Raji (cell line): ENCODE measurements around the gene IL23R.

Experiments used
- POLR2A ChIP-seq: IDR thresholded peaks from 2 replicates; pipeline ENCODE4 v1.6.1; 2011; ENCODE audit warnings: low read depth, low read length, control low read depth; ENCODE audit not compliant: insufficient read depth

IL23R gene

DNA sequence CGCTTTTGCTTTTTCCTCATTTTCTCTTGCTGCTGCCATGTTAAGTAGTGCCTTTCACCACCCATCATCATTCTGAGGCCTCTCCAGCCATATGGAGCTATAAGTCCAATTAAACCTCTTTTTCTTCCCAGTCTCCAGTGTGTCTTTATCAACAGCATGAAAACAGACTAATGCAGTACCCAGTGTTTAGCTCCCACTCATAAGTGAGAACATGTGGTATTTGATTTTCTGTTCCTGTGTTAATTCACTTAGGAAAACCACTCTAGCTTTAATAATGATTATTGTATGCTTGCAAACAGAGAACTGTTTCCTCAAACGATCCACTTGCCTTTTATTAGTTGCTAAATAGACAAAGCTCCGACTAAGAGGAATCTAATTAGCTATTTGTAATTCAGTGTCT is 43.3 kb downstream of the IL23R start:
- no peak for TF ChIP-seq POLR2A

DNA sequence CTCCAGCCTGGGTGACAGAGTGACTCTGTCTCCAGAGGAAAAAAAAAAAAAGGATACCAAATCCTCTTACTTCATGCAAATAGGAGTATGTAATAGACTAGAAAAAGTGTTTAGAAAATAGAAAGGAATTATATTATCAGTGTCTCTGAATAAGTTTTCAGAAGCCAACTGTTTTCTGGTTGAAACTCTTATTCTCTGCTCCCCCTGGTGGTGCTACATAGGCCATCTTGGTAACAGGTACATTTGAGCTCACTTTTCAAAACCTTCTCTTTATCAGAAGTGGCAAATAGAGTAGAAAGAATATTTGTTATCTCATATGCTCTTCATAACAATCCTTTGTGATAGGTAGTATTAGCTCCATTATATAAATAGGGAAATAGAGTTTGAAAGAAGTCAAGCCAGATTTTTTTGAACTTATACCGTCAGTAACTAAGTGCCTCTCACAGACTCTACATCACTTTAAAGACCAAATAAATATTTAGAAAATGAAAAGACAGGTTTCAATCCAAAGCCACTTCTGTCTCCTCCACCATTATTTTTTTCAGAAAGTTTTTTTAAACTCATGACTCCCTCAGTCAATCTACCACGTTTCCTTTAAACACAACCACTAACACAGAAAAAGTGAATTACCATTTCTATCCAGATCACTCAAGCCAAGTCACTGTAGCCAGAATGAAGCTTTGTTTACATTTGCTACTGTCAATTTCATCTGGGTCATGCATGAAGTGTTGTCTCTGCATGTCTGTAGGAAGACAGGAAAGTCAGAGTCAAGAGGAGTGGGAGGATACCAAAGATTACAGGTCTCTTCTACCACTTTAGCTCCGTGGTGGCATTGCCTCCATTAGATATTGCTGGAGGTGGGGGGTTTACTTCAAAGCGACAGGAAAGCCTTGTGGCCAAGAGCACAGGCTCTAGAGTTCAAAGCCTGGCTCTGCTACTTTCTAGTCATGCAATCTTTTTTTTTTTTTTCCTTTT is 45.6 kb downstream of the IL23R start:
- TF ChIP-seq POLR2A = no peak

DNA sequence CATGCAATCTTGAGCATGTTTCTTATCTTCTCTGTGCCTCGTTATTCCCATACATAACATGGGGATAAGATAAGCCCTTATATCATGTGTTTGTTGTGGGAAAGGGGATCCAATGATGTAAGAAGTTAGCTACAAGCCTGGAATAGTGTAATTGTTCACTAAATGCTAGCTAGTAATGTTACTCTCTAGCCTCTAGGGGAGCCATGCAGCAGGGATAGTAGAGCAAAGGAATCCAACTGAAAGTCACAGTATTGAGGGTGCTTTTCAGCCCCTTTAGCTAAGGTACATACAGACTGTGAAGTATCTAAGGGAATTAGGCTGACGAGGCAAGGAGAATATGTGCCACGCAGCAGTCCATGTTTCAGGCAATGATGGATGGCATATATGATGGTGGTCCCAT is 46.9 kb downstream of the IL23R start:
- no peak for TF ChIP-seq POLR2A

DNA sequence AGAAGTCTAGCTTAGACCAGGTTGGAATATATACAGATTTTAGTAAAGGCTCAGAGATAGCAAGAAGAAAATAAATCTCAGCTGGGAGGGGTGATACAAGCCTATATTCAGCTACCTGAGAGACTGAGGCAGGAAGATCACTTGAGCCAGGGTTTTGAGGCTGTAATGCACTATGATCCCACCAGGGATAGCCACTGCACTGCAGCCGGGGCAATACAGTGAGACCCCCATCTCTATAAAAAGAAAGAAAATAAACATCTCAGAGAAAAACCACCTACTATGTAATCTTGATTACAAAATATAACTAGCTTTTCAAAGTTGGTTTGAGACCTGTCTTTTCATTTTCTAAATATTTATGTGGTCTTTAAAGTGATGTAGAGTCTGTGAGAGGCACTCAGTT is 47.7 kb downstream of the IL23R start:
- no peak for TF ChIP-seq POLR2A

DNA sequence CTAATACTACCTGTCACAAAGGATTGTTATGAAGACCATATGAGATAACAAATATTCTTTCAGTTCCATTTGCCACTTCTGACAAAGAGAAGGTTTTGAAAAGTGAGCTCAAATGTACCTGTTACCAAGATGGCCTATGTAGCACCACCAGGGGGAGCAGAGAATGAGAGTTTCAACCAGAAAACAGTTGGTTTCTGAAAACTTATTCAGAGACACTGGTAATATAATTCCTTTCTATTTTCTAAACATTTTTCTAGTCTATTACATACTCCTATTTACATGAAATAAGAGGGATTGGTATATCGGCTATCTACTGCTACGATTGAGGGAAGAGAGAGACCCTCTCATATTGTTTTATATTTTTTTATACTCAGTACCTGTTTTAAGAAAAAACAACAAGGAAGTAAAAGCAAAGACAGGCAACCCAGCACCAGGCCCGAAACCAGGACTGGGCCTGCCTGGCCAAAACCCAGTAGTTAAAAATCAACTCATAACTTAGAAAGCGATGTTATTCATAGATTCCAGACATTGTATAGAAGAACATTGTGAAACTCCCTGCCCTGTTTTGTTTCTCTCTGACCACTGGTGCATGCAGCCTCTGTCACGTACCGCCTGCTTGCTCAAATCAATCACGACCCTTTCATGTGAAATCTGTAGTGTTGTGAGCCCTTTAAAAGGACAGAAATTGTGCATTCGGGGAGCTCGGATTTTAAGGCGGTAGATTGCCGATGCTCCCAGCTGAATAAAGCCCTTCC is 48.3 kb downstream of the IL23R start:
- no peak for TF ChIP-seq POLR2A

DNA sequence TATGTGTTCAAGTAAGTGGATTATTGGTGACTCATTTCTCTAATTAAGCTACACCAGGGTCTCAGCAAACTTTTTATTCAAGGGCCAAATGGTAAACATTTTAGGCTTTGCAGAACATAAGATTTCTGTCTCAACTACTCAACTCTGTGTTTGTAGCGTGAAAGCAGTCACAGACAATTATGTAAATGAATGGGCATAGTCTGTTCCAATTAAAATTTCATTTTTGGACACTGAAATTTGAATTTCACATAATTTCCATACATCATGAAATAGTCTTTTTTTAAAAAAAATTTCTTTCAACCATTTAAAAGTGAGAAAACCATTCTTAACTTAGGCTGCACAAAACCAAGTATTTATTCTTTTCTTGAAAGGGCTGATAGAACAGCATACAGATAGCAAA is 50.1 kb downstream of the IL23R start:
- no peak for TF ChIP-seq POLR2A

DNA sequence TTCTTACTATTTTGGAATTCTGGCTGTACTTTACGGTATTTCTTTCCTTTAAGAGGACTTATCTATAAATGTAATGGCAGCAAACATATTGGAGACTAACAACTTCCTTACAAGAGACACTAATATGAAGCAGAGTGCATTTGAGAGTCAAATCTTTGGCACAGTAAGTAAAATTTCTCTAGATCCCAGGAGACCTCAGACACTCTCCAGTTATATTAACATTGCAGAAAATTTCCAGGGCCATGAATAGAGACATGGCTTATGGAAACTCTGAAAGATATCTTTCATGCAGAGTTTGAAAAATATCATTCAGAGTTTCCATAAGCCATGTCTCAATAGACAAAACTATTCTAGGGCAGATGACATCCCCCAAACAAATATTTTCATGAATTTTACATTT is 51.2 kb downstream of the IL23R start:
- TF ChIP-seq POLR2A = no peak

DNA sequence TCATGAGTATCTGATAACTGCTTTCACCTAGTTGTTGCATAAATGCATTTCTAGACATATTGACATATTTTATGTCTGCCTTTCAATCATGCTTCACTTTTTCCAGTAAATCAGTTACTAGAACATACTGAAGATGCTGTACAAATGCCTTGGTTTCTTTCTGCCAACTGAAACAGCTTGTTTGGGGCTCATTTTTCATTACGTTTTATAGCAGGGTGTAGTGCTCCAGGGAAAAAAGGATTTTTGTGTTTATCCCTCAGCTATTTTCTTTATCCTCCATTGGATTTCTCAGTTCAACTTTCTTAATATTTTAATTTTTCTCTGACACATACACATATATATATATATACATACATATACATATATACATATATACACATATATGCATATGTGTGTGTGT is 51.7 kb downstream of the IL23R start:
- no peak for TF ChIP-seq POLR2A

DNA sequence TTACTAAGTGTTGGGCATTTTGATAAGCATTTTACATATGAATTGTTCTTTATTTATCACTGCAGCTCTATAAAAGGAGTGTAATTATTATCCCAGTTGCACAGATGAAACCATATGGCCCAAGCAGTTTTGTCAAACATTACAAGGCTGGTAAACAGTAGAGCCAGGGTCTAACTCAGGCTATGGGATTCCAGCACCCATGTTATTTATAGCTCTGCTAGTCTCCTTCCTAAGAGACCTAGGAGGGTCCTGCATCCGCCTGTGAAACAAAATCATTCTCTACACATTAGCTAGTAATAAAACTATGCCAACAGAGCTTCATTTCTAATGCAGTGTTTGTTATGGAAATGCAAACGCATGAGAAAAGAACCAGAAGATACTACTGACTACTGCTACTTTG is 58.6 kb downstream of the IL23R start:
- no peak for TF ChIP-seq POLR2A

DNA sequence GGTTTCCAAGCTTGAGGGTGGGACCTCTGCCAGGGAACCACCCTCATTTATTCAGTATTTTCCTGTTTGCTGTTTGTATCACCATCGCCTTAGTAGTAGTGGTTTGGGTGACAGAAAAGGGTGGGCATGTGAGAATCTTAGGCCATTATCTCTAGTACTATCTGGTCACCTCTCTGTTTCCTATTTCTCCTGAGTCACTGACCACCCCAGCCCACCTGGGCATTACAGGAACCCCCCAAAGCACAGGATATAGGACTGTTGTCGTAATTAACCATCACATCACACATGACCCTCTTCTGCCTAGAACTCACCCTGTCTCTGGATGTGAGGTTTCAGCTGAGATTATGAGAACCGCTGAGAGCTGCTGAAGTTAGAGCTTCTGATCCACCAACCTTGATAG is 60.4 kb downstream of the IL23R start:
- no peak for TF ChIP-seq POLR2A

DNA sequence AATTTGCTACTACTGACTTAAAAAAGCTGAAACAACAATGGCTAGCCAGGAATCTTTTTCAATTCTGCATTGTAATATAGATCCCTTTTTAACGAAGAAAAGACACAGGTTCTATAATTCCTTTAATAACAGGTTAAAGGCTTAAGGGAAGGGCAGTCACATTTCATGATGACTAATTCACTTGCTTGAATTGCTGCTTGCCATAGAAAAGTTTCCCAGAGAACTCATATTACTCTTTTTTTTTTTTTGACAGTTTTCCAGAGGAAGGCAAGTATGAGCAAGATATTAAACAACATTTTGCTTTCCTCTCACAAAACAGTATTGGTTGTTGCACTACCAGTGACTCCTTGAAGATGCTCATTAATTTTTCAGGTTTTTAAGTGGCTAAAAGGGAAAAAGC is 60.9 kb downstream of the IL23R start:
- TF ChIP-seq POLR2A = no peak

DNA sequence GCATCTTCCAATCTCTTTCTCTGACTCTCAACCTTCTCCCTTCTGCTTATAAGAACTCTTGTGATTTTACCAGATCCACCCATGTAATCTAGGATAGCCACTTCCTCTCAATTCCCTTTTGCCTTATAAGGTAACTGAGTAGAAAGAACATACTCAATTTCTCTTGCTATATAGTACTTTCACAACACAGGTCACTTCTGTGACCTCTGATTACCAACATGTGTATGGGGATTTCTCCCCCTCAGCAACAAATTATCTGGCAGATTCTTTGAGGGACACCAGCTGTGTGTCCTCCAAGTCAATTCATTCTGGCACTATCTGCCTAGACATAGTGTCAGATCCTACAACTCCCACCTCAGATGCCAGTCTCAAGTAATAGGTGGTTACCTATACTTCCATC is 62.5 kb downstream of the IL23R start:
- no peak for TF ChIP-seq POLR2A

DNA sequence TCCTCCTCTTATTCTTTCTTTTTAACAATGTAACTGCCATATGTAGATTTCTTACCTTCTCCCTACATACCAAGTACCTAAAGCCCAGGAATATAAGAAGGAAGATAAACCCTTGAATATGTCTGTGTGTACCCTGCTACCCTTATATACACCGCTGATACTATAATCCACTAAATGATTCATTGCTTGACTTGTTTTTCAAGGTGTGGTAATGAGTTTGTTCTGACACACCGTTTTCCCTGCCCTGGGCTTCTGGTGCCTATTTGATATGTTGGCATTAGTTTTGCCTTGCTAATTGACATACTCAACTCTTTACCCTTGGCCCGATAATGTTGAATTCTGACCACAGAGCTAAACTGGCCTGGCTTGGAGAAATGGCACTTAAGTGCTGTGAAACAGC is 64.3 kb downstream of the IL23R start:
- TF ChIP-seq POLR2A = no peak

DNA sequence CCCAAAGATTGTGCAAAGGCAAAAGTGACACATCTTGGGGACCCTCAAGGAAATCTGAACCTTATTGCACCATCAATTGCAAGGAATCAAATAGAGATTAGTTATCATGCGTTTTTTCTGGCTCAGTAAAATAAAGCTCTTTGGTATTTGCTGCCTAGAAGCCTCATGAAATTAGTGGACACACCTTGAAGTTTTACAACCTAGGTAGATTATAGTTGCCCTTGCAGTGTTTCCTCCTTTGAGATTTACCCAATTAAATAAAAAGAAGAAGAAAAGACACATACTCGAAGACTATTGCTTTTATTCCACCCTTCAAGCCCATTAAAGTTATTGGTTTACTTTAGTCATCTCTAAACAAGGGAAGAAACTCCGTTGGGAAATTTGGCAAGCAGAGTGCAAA is 70.0 kb downstream of the IL23R start:
- TF ChIP-seq POLR2A = no peak

DNA sequence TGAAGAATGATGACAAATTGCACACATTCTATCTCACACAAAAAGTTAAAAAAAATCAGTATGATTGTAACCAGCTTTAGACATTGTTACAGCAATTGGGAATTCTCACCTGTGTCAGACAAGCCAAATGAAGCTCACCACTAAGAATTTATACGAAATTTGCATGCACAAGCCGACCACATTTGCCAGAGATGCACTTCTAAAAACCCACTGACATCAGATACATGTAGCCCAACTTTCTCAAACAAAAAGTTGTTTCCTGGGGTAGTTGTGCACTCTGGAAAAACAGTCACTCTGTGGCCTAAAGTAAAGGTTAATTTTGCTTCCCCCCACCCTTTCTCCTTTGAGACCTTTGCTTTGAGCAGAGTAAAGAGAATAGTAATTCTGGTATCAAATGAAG is 73.5 kb downstream of the IL23R start:
- TF ChIP-seq POLR2A = no peak

DNA sequence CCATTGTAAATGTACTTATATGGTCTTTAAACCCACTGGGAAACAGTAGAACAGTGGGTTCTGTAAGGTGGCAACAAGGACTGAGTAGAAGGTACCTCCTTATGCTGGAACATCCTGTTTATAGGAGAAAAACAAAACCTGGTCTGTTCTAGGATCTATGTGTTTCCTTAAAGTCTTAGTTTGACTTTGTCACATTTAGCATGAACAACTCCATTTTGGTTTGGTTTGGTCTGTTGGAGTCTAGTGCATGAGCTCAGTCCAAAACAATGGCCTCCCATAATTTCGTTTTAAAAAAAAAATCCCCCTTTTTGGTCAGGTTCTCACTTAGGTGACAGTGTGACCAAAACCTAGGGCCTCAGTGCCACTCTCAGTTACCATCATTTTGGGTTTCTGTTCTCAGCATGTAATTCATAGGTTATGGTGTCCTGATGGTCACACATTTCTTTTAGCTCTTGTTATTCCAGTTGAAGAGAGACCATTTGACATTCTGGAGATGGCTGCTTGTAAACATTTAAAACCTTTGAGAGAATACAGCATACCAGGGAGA is 75.0 kb downstream of the IL23R start:
- no peak for TF ChIP-seq POLR2A
